Stomach (tissue), 4 donors: ENCODE data around the gene PNMA8B.

Experiments
- EP300 ChIP-seq: sonication (generic); formaldehyde crosslinking; IDR thresholded peaks from one replicate; pipeline ENCODE4 v1.6.1; 2017; ENCODE audit warnings: antibody characterized with exemption
- POLR2A ChIP-seq, 4 donors: fragments of 450-650 bp; IDR thresholded peaks; one replicate each; pipeline ENCODE4 v1.6.1; 2016; ENCODE audit warnings: antibody characterized with exemption in 4 of 4, control low read depth in 2 of 4, mild to moderate bottlenecking in 1 of 4, moderate library complexity in 1 of 4
- POLR2AphosphoS5 ChIP-seq, 3 donors: sonication (generic); formaldehyde crosslinking; IDR thresholded peaks; one replicate each; pipeline ENCODE4 v1.6.1; 2016; ENCODE audit warnings: antibody characterized with exemption in 3 of 3
- TF ChIP-seq, protein P1 (sequence below), 7 experiments: fragments of 450-650 bp in 4 of 7; fragments of 200-600 bp in 3 of 7; sonication (generic) in 3 of 7; IDR thresholded peaks; one replicate each; pipeline ENCODE4 v1.5.1; 2016 to 2019; ENCODE audit warnings: antibody characterized with exemption in 7 of 7, control low read depth in 2 of 7, mild to moderate bottlenecking in 1 of 7

DNA sequence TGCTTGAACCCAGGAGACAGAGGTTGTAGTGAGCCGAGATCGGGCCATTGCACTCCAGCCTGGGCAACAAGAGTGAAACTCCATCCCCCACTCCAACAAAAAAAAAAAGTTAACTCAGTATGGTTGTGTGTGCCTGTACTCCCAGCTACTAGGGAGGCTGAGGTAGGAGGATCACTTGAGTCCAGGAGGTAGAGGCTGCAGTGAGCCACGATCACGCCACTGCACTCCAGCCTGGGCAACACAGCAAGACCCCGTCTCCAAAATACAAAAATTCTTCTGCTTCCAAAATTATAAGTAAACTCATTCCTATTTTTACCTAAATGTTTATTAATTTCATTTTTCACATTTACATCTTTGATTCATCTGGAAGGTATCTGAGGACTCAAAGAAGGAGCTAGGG is 38.7 kb downstream of the PNMA8B start:
- TF ChIP-seq POLR2A (IDR thresholded peaks at IDR 0.05) (no peak), EP300 (no peak), POLR2AphosphoS5 (IDR thresholded peaks at IDR 0.05) (no peak)
- TF ChIP-seq, protein P1, sequence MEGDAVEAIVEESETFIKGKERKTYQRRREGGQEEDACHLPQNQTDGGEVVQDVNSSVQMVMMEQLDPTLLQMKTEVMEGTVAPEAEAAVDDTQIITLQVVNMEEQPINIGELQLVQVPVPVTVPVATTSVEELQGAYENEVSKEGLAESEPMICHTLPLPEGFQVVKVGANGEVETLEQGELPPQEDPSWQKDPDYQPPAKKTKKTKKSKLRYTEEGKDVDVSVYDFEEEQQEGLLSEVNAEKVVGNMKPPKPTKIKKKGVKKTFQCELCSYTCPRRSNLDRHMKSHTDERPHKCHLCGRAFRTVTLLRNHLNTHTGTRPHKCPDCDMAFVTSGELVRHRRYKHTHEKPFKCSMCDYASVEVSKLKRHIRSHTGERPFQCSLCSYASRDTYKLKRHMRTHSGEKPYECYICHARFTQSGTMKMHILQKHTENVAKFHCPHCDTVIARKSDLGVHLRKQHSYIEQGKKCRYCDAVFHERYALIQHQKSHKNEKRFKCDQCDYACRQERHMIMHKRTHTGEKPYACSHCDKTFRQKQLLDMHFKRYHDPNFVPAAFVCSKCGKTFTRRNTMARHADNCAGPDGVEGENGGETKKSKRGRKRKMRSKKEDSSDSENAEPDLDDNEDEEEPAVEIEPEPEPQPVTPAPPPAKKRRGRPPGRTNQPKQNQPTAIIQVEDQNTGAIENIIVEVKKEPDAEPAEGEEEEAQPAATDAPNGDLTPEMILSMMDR (IDR thresholded peaks at IDR 0.05) = no peak
